ENCODE data around the gene NUP50. TPM values are rescaled to one million over a fixed set of nuclear protein-coding genes. Genes with fewer than 3 reads are reported as not detected.
A peak's percentile ranks its signal among the peaks of the same experiment; 100 is the strongest.

NUP50 gene
- total and polyA plus RNA-seq, 5 donors, result 5.8 to 24.8 (median 17.0) TPM

DNA sequence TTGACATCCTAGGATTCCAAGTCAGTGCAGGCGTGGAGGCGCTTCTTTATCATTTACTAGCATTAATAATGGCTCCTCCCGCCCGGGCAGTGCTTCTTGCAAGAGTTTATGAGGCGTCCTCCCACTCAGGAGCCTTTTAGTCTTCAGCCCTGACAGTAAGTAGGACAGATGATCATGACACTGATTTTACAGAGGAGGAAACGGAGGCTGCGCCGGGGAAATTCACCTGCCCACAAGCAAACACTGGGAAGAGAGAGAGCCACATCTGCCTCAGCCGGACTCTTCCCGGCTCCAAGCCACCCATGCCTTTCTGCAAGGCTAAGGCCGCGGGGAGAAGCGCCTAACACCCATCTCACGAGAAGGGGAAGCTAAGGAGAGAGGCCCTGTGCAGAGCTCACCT is 41.1 kb downstream of the NUP50 start:
- H3K9me3 ChIP-seq (ENCODE audit: control insufficient read depth, low read length), result no peaks in the 10 kb centered on the region
- H3K4me1 ChIP-seq (ENCODE audit: control insufficient read depth, insufficient read depth, low read length), result no peaks in the 10 kb centered on the region
- WGBS, result 82% methylated on average over 14 of the region's 14 CpGs
- H3K27me3 ChIP-seq (ENCODE audit: control insufficient read depth, insufficient read depth), result no peaks in the 10 kb centered on the region
- DNase-seq (no peak), ATAC-seq (no peak)
- intact Hi-C loops (cut with DNase I), result no loop called here
- H3K27ac ChIP-seq (ENCODE audit: low read length), result no peak overlapping the region
- no peak overlapping the region for H3K4me3 ChIP-seq (ENCODE audit: low read length)

DNA sequence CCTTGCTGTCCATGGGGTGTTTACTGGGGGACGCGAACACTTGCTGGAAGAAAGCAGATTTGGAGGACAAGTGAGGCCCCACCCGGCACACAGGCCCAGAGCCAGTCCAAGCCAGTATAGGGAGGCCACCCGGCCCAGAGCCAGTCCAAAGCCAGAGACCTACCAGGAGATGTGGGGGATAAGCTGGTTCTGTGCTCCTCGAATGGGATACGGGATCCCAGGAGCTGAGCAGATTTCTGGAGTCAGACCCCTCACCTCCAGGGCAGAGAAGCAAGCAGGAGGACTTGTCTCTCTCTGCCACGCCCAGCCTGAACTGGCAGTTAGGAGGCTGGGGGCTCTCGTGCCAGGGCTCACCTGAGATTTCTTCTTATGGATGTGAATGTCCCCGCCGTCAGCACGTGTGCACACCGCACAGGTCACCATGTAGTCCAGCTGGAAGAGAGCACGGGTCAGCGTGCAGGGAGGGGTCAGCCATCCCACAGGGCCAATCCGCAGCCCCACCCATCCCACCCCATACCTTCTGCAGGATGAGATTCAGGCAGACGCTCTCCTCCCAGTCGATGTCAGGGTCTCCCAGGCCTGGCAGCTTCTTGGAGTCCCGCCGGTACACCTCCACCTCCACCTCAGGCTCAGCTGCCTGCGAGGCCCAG is 41.7 kb downstream of the NUP50 start:
- Histone ChIP-seq H3K27ac (ENCODE audit: low read length) (no peak overlapping the region), H3K27me3 (ENCODE audit: control insufficient read depth, insufficient read depth) (no peaks in the 10 kb centered on the region), H3K9me3 (ENCODE audit: control insufficient read depth, low read length) (no peaks in the 10 kb centered on the region), H3K4me3 (ENCODE audit: low read length) (no peak overlapping the region), H3K4me1 (ENCODE audit: control insufficient read depth, insufficient read depth, low read length) (no peaks in the 10 kb centered on the region)
- ATAC-seq (no peak), DNase-seq (no peak)
- WGBS, result 89% methylated on average over 20 of the region's 20 CpGs
- intact Hi-C loops (cut with DNase I), result no loop called here

DNA sequence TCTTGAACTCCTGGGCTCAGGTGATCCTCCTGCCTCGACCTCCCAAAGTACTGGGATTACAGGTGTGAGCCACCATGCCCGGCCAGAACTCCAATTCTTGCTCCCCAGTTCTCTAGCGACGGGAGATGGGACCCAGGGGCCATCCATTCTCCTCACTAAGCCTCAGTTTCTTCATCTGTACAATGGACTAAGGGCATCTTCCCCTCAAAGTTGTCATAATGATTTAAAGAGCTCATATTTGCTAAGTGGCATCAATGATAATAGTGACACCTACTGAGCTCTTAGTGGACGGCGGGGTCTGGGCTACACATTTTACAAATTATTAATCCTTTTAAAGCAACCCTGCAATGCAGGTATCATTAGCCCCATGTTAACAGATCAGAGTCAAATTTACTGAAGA is 42.5 kb downstream of the NUP50 start:
- H3K27me3 ChIP-seq (ENCODE audit: control insufficient read depth, insufficient read depth), result no peaks in the 10 kb centered on the region
- H3K27ac ChIP-seq (ENCODE audit: low read length), result no peak overlapping the region
- 87% methylated on average over 6 of the region's 6 CpGs for WGBS
- H3K4me1 ChIP-seq (ENCODE audit: control insufficient read depth, insufficient read depth, low read length), result no peaks in the 10 kb centered on the region
- H3K9me3 ChIP-seq (ENCODE audit: control insufficient read depth, low read length), result no peaks in the 10 kb centered on the region
- H3K4me3 ChIP-seq (ENCODE audit: low read length), result no peak overlapping the region
- ATAC-seq, result no peak
- DNase-seq, result no peak
- intact Hi-C loops (cut with DNase I), result no loop called here

DNA sequence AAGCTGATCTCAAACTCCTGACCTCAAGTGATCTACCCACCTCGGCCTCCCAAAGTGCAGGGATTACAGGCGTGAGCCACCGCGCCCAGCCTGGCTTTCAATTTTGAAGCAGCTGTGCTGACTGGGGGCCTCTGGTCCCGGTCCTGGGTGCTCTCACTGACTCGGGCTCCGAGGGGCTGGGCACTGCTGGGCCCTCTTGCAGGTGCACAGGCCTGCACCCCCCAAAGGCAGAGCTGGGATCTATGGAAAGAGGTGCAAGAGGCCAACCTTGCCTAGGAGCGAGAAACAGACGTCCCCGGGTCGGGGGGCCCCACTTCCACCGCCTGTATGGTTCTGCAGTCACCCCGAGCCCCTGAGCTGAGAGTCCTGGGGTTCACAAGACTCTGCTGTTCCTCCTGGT is 43.8 kb downstream of the NUP50 start:
- H3K27me3 ChIP-seq (ENCODE audit: control insufficient read depth, insufficient read depth), result no peaks in the 10 kb centered on the region
- ATAC-seq, result no peak
- DNase-seq, result no peak
- no peaks in the 10 kb centered on the region for H3K9me3 ChIP-seq (ENCODE audit: control insufficient read depth, low read length)
- WGBS, result 97% methylated on average over 13 of the region's 13 CpGs
- no peaks in the 10 kb centered on the region for H3K4me1 ChIP-seq (ENCODE audit: control insufficient read depth, insufficient read depth, low read length)
- no peak overlapping the region for H3K27ac ChIP-seq (ENCODE audit: low read length)
- H3K4me3 ChIP-seq (ENCODE audit: low read length), result no peak overlapping the region
- intact Hi-C loops (cut with DNase I), result no loop called here

DNA sequence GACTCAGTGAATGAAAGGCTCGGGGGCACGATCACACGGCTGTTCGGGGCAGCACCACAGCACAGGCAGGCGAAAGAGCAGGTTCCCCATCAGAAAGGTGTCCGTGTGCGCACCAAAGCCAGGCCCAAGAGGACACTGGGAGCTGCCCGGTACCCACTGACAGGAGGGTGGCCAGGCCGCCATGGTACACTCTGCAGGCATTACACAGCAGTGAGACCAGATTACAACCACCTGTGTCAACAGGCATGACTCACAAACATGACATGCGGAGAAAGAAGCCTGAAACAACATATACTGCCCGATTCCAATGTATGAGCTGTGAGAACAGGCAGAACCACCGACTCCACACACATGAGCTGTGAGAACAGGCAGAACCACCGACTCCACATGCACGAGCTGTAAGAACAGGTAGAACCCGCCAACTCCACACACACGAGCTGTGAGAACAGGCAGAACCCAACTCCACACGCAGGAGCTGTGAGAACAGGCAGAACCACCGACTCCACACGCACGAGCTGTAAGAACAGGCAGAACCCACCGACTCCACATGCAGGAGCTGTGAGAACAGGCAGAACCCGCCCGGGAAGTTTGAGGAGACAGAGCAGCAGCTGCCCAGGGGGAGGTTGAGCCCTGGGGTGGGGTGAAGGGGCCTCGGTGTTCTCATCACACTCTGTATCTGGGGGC is 44.4 kb downstream of the NUP50 start:
- WGBS, result 86% methylated on average over 24 of the region's 24 CpGs
- H3K27ac ChIP-seq (ENCODE audit: low read length), result no peak overlapping the region
- H3K4me3 ChIP-seq (ENCODE audit: low read length), result no peak overlapping the region
- intact Hi-C loops (cut with DNase I), result no loop called here
- peaks cover 3% of the 10 kb centered on the region for H3K4me1 ChIP-seq (ENCODE audit: control insufficient read depth, insufficient read depth, low read length)
- ATAC-seq (no peak), DNase-seq (no peak)
- no peaks in the 10 kb centered on the region for H3K27me3 ChIP-seq (ENCODE audit: control insufficient read depth, insufficient read depth)
- H3K9me3 ChIP-seq (ENCODE audit: control insufficient read depth, low read length), result no peaks in the 10 kb centered on the region

DNA sequence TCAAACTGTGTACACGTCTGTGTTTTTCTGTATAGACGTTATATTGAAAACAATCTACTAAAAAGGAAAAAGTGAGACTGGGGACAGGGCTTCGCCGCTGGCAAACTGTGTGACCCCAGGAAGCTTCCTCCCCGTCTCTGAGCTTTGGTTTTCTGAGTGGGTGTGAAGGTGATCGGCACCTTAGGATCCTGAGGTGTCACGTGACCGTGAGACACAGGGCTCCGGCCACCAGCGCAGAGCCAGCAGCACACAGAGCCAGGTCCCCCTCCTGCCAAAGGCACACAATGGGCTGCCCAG is 44.9 kb downstream of the NUP50 start:
- DNase-seq (no peak), ATAC-seq (no peak)
- Histone ChIP-seq H3K27me3 (ENCODE audit: control insufficient read depth, insufficient read depth) (no peaks in the 10 kb centered on the region), H3K4me3 (ENCODE audit: low read length) (no peak overlapping the region), H3K9me3 (ENCODE audit: control insufficient read depth, low read length) (no peaks in the 10 kb centered on the region), H3K27ac (ENCODE audit: low read length) (no peak overlapping the region), H3K4me1 (ENCODE audit: control insufficient read depth, insufficient read depth, low read length) (peaks cover 5% of the 10 kb centered on the region)
- WGBS, result 86% methylated on average over 10 of the region's 10 CpGs
- intact Hi-C loops (cut with DNase I), result no loop called here

DNA sequence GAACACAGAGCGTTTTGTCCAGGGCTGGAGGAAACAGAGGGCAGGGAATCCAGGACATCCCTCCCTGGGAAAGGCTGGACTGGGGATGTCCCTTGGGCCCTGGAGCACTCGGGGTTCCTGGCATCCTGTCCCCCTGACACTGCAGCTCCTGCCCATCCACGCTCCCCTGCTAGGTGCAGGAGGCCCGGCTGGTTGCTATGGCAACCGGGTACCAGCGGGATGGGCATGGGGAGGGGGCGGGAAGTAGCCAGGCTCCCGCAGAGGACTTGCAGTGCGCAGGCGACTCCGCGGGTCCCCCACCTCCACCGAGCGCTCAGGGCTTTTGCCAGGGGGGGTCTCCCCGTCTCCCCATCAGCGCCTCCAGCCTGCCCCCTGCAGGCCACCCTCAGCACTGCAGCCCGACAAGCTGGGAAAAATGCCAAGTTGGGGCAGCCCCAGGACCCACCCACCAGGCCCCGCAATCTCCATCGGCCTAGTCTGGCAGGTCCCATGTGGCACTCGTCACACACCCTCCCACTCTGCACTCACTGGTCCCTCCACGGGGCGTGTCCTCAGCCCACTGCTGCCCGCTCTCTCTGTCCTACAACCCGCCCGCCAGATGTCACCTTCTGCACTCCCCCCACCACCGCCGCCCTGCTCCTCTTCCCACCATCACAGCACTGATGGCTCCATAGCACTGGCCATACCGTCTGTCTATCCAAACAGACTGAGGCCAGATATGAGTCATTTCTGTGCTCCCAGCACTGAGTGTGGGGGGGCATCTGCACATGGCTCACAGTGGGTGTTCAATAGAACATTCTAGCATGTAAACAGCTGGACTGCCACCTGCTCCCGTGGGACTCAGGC is 45.5 kb downstream of the NUP50 start:
- H3K27me3 ChIP-seq (ENCODE audit: control insufficient read depth, insufficient read depth), result no peaks in the 10 kb centered on the region
- H3K27ac ChIP-seq (ENCODE audit: low read length), result no peak overlapping the region
- H3K4me1 ChIP-seq (ENCODE audit: control insufficient read depth, insufficient read depth, low read length), result peaks cover 5% of the 10 kb centered on the region
- ATAC-seq (peak in 1 of 2 donors; percentile 8), DNase-seq (peak in 2 of 3 donors; percentile 71 to 75)
- no peaks in the 10 kb centered on the region for H3K9me3 ChIP-seq (ENCODE audit: control insufficient read depth, low read length)
- 44% methylated on average over 29 of the region's 29 CpGs for whole genome bisulfite sequencing
- intact Hi-C loops (cut with DNase I), result no loop called here
- H3K4me3 ChIP-seq (ENCODE audit: low read length), result no peak overlapping the region

DNA sequence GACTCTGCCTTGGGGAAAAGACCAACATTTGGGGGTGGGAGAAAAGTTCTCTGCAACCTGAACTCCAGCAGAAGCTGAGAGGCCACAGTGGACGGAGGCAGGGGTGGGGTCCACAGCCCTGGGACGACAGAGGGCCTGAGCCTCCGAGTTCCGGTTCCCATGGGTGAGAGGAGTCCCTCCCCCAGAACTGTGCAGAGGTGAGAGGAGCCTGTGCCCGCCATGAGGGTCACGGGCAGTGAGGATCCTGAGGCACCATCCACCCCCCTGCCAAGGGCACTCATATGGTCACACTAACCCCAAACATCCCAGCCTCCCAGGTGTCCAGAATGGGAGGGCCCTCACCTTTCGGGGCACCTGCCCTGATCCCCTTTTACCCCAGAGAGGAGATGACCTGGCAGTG is 46.4 kb downstream of the NUP50 start:
- 92% methylated on average over 7 of the region's 7 CpGs for WGBS
- H3K9me3 ChIP-seq (ENCODE audit: control insufficient read depth, low read length), result no peaks in the 10 kb centered on the region
- H3K27me3 ChIP-seq (ENCODE audit: control insufficient read depth, insufficient read depth), result no peaks in the 10 kb centered on the region
- peaks cover 5% of the 10 kb centered on the region for H3K4me1 ChIP-seq (ENCODE audit: control insufficient read depth, insufficient read depth, low read length)
- DNase-seq, result no peak
- intact Hi-C loops (cut with DNase I), result no loop called here
- ATAC-seq, result no peak
- no peak overlapping the region for H3K27ac ChIP-seq (ENCODE audit: low read length)
- H3K4me3 ChIP-seq (ENCODE audit: low read length), result no peak overlapping the region

DNA sequence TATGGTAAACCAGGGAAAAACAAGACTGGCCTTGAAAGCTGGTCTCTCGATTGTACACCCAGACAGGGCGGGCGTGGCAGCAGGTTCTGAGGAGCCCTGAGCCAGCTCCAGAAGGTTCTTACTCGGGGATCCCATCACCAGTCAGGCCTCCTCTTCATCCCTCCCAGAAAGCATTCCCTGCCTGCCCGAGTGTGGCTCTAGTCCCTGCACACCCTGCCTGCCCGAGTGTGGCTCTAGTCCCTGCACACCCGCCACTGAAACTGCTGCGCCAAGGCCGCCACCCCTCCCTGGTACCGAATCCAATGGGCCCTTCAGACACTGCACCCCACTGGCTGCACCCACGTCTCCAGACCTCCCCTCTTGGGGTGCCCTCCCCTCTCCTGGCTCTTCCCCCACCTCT is 46.9 kb downstream of the NUP50 start:
- intact Hi-C loops (cut with DNase I), result no loop called here
- H3K4me3 ChIP-seq (ENCODE audit: low read length), result no peak overlapping the region
- WGBS, result 91% methylated on average over 11 of the region's 11 CpGs
- peaks cover 5% of the 10 kb centered on the region for H3K4me1 ChIP-seq (ENCODE audit: control insufficient read depth, insufficient read depth, low read length)
- no peaks in the 10 kb centered on the region for H3K27me3 ChIP-seq (ENCODE audit: control insufficient read depth, insufficient read depth)
- ATAC-seq (no peak), DNase-seq (peak in 1 of 3 donors; percentile 32)
- no peaks in the 10 kb centered on the region for H3K9me3 ChIP-seq (ENCODE audit: control insufficient read depth, low read length)
- no peak overlapping the region for H3K27ac ChIP-seq (ENCODE audit: low read length)

DNA sequence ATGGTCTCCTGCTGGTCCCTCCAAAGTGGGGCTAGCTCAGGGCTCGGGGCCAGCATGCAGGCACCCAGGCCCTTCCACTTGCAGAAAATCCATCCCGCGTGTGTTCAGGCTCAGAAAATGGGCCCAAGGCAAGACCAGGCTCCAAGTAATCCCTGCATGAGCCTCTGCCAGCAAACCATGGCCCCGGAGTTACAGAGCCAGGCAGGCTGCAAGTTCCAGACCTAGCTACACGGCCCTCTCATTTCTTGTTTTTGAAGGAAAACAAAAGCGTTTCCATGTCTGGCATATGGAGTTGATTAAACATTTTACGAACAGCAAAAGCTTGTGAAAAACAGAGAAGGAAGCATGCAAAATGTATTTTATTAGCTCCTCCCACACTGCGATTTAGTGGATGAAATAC is 47.3 kb downstream of the NUP50 start:
- H3K4me1 ChIP-seq (ENCODE audit: control insufficient read depth, insufficient read depth, low read length), result peaks cover 5% of the 10 kb centered on the region
- ATAC-seq (no peak), DNase-seq (peak in 1 of 3 donors; percentile 35)
- intact Hi-C loops (cut with DNase I), result no loop called here
- H3K27me3 ChIP-seq (ENCODE audit: control insufficient read depth, insufficient read depth), result no peaks in the 10 kb centered on the region
- no peak overlapping the region for H3K4me3 ChIP-seq (ENCODE audit: low read length)
- H3K27ac ChIP-seq (ENCODE audit: low read length), result no peak overlapping the region
- WGBS, result 88% methylated on average over 8 of the region's 8 CpGs
- H3K9me3 ChIP-seq (ENCODE audit: control insufficient read depth, low read length), result no peaks in the 10 kb centered on the region

DNA sequence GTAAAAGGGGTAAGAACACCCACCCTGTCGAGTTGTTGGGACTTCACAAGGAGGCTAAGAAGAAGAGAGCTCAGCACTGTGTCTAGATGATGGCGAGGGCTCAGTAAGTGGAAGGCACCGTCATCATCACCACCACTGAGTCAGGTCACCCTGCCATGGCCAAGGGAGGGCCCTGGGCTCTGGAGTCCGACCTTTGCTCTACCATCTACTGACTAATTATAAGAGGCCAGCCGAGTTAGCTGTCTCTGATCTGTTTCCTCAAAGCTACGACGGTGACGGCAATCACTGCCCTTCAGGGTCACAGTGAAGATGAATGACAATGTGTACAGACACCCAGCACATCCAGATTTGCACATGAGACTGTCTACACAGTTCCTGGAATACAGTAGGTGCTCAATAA is 47.7 kb downstream of the NUP50 start:
- no peaks in the 10 kb centered on the region for H3K27me3 ChIP-seq (ENCODE audit: control insufficient read depth, insufficient read depth)

More for the DNA sequence above, 47.7 kb downstream of the NUP50 start:
- WGBS, result 91% methylated on average over 8 of the region's 8 CpGs
- Histone ChIP-seq H3K4me1 (ENCODE audit: control insufficient read depth, insufficient read depth, low read length) (peaks cover 5% of the 10 kb centered on the region), H3K9me3 (ENCODE audit: control insufficient read depth, low read length) (no peaks in the 10 kb centered on the region), H3K27ac (ENCODE audit: low read length) (no peak overlapping the region), H3K4me3 (ENCODE audit: low read length) (no peak overlapping the region)
- ATAC-seq (no peak), DNase-seq (no peak)
- intact Hi-C loops (cut with DNase I), result no loop called here

Data from right cardiac atrium (tissue), 5 donors.